T-cell (primary cell): ENCODE results near the gene DNASE2B. TPM values are rescaled to one million over a fixed set of nuclear protein-coding genes. Genes with fewer than 3 reads are reported as not detected.

Experiments used
- ATAC-seq, 4 experiments: fragments of 200-7000 bp in 3 of 4; fragments of 150-1000 bp in 1 of 4; cut with Tn5 transposase; replicated peaks in 1 of 4; 1 replicate in 3 of 4; 2 replicates in 1 of 4; pipeline ENCODE4 v1.10.0; 2021; ENCODE audit warnings: moderate library complexity in 3 of 4, mild to moderate bottlenecking in 2 of 4, moderate number of reproducible peaks in 1 of 4
- CTCF ChIA-PET, 2 donors: fragments of 300-600 bp; sonication (Branson Sonifier 250); formaldehyde crosslinking; loops; one replicate each; lab custom pipeline; 2022; ENCODE audit warnings: antibody characterized with exemption in 2 of 2; lab: Charles Lee
- POLR2A ChIA-PET, 2 donors: fragments of 300-600 bp; sonication (Branson Sonifier 250); formaldehyde crosslinking; loops; one replicate each; lab custom pipeline; 2022; ENCODE audit warnings: antibody characterized with exemption in 2 of 2; lab: Charles Lee
- DNase-seq, 35 experiments: peaks; one replicate each; pipeline versions ENCODE4 v3.0.0 to v3.0.0-alpha.2; 2013 to 2023
- H3K27ac ChIP-seq: one replicate; pipeline ENCODE4 v1.5.1; 2013; ENCODE audit warnings: low read length
- H3K27me3 ChIP-seq, 2 experiments: replicated peaks in 1 of 2; 1 replicate in 1 of 2; 2 replicates in 1 of 2; pipeline versions ENCODE4 v1.6.1 to v1.7.0; 2013; ENCODE audit warnings: low read length in 1 of 2, mixed read lengths in 1 of 2; ENCODE audit not compliant: control insufficient read depth in 2 of 2, insufficient read depth in 2 of 2; ENCODE audit errors: extremely low read depth in 1 of 2
- H3K36me3 ChIP-seq, 2 donors: 1 replicate in 1 of 2; 2 replicates in 1 of 2; pipeline versions ENCODE4 v1.6.1 to v1.7.0; 2013; ENCODE audit warnings: low read length in 1 of 2; ENCODE audit not compliant: control insufficient read depth in 2 of 2, insufficient read depth in 1 of 2; ENCODE audit errors: extremely low read depth in 1 of 2
- H3K4me1 ChIP-seq, 2 experiments: 1 replicate in 1 of 2; 2 replicates in 1 of 2; pipeline versions ENCODE4 v1.6.1 to v1.7.0; 2013; ENCODE audit warnings: low read length in 2 of 2, mixed read lengths in 1 of 2; ENCODE audit not compliant: insufficient read depth in 2 of 2, control insufficient read depth in 1 of 2; ENCODE audit errors: extremely low read depth in 1 of 2
- H3K4me3 ChIP-seq, 2 donors: 1 replicate in 1 of 2; 2 replicates in 1 of 2; pipeline versions ENCODE4 v1.5.1 to v1.7.0; 2013; ENCODE audit warnings: mild to moderate bottlenecking in 2 of 2, low read length in 1 of 2, moderate library complexity in 1 of 2; ENCODE audit not compliant: control insufficient read depth in 1 of 2; ENCODE audit errors: extremely low read depth in 1 of 2
- H3K9me3 ChIP-seq: 2 replicates; pipeline ENCODE4 v1.7.0; 2013
- H3K27ac Mint-ChIP-seq, 2 donors: one replicate each; pipeline ENCODE4 v1.8.0; 2020 to 2021; ENCODE audit warnings: mild to moderate bottlenecking in 2 of 2, mixed read lengths in 2 of 2
- H3K27me3 Mint-ChIP-seq, 2 donors: one replicate each; pipeline ENCODE4 v1.8.0; 2021 to 2022; ENCODE audit warnings: mixed read lengths in 2 of 2
- H3K36me3 Mint-ChIP-seq: one replicate; pipeline ENCODE4 v1.8.0; 2021; ENCODE audit warnings: mixed read lengths
- H3K4me1 Mint-ChIP-seq, 3 donors: one replicate each; pipeline ENCODE4 v1.8.0; 2020 to 2022; ENCODE audit warnings: mixed read lengths in 3 of 3, mild to moderate bottlenecking in 1 of 3
- H3K4me3 Mint-ChIP-seq, 3 donors: one replicate each; pipeline ENCODE4 v1.8.0; 2020 to 2022; ENCODE audit warnings: mild to moderate bottlenecking in 3 of 3, mixed read lengths in 3 of 3, moderate library complexity in 3 of 3
- H3K9me3 Mint-ChIP-seq, 3 donors: one replicate each; pipeline ENCODE4 v1.8.0; 2020 to 2022; ENCODE audit warnings: mixed read lengths in 3 of 3
- WGBS: methylation state at CpG from one replicate; pipeline ENCODE4 v1.1.5; 2013; ENCODE audit warnings: missing lambda C conversion rate; ENCODE audit not compliant: insufficient coverage; 5-methylcytosine and 5-hydroxymethylcytosine counted together
- total RNA-seq, 35 experiments: library from RNA in 6 of 35; stranded (reverse) in 6 of 35; fragments of 120-200 nt in 1 of 35; gene quantifications; one replicate each; pipeline versions ENCODE4 v1.2.1 to v1.2.4 and lab custom pipeline; 2013 to 2026

Gene DNASE2B
- total RNA-seq, 5 donors from 2014 or later (not counting 1 experiment from before 2014, with no cell fraction given): not detected

GRCh38 chr1:84353695-84354094, 44.6 kb upstream of the DNASE2B start:
- H3K4me3 ChIP-seq: no peak overlapping the region
- H3K27ac ChIP-seq: no peak overlapping the region
- CTCF ChIA-PET: interaction anchor here in 1 of 2 donors (0.6 kb wide), 1 partner anchor 86 kb away, joined by 3 read pairs; no protein-coding TSS in a partner anchor
- POLR2A ChIA-PET: no interaction called here
- 100% methylated on average over 3 of the region's 3 CpGs for WGBS
- H3K27me3 Mint-ChIP-seq: peaks cover 0 to 7% of the 10 kb centered on the region in 2 donors
- H3K36me3 ChIP-seq: no peaks in the 10 kb centered on the region
- H3K4me3 Mint-ChIP-seq: no peak overlapping the region
- ATAC-seq (no peak), DNase-seq (no peak)
- H3K4me1 Mint-ChIP-seq: peaks cover 0 to 7% (median 0%) of the 10 kb centered on the region in 3 donors
- no peaks in the 10 kb centered on the region for H3K9me3 ChIP-seq
- H3K27me3 ChIP-seq: no peaks in the 10 kb centered on the region
- H3K27ac Mint-ChIP-seq: no peak overlapping the region
- H3K4me1 ChIP-seq: no peaks in the 10 kb centered on the region
- H3K36me3 Mint-ChIP-seq: no peaks in the 10 kb centered on the region
- peaks cover 0 to 6% (median 4%) of the 10 kb centered on the region in 3 donors for H3K9me3 Mint-ChIP-seq

- ChIA-PET POLR2A (no interaction called here), CTCF (interaction anchor here in 1 of 2 donors (0.7 kb wide), 1 partner anchor 346 kb away, joined by 3 read pairs; no protein-coding TSS in a partner anchor)
- Histone ChIP-seq H3K4me1 (no peaks in the 10 kb centered on the region), H3K27ac (no peak overlapping the region), H3K4me3 (no peak overlapping the region), H3K36me3 (no peaks in the 10 kb centered on the region), H3K9me3 (no peaks in the 10 kb centered on the region), H3K27me3 (no peaks in the 10 kb centered on the region)
- peaks cover 0 to 7% (median 0%) of the 10 kb centered on the region in 3 donors for H3K4me1 Mint-ChIP-seq
- peak overlapping the region in 1 of 2 donors; percentile 16 for H3K27ac Mint-ChIP-seq
- no peak for DNase-seq
- no peaks in the 10 kb centered on the region for H3K36me3 Mint-ChIP-seq
- no peak for ATAC-seq
- no peak overlapping the region for H3K4me3 Mint-ChIP-seq
- peaks cover 0 to 6% (median 4%) of the 10 kb centered on the region in 3 donors for H3K9me3 Mint-ChIP-seq
- peaks cover 0 to 6% of the 10 kb centered on the region in 2 donors for H3K27me3 Mint-ChIP-seq
- WGBS: 100% methylated on average over 1 of the region's 3 CpGs
Observed at GRCh38 chr1:84355556-84355955, 42.7 kb upstream of the DNASE2B start.

- ChIA-PET POLR2A (no interaction called here), CTCF (no interaction called here)
- Mint-ChIP-seq H3K27me3 (peaks cover 0 to 5% of the 10 kb centered on the region in 2 donors), H3K36me3 (no peaks in the 10 kb centered on the region), H3K9me3 (peaks cover 0 to 6% (median 4%) of the 10 kb centered on the region in 3 donors), H3K4me1 (no peaks in the 10 kb centered on the region), H3K4me3 (no peak overlapping the region), H3K27ac (no peak overlapping the region)
- H3K27me3 ChIP-seq: no peaks in the 10 kb centered on the region
- H3K4me1 ChIP-seq: no peaks in the 10 kb centered on the region
- no peaks in the 10 kb centered on the region for H3K9me3 ChIP-seq
- WGBS: no CpG with 5 or more reads among the region's 1 CpG
- ATAC-seq (no peak), DNase-seq (no peak)
- H3K36me3 ChIP-seq: no peaks in the 10 kb centered on the region
- H3K4me3 ChIP-seq: no peak overlapping the region
- H3K27ac ChIP-seq: no peak overlapping the region
Observed at GRCh38 chr1:84356881-84357280, 41.4 kb upstream of the DNASE2B start.

- H3K27ac ChIP-seq: no peak overlapping the region
- H3K9me3 ChIP-seq: no peaks in the 10 kb centered on the region
- no peak overlapping the region for H3K4me3 ChIP-seq
- no peaks in the 10 kb centered on the region for H3K27me3 ChIP-seq
- ChIA-PET POLR2A (no interaction called here), CTCF (no interaction called here)
- Mint-ChIP-seq H3K27ac (no peak overlapping the region), H3K4me3 (no peak overlapping the region), H3K27me3 (peaks cover 0 to 5% of the 10 kb centered on the region in 2 donors), H3K9me3 (peaks cover 0 to 6% (median 4%) of the 10 kb centered on the region in 3 donors), H3K36me3 (no peaks in the 10 kb centered on the region), H3K4me1 (peaks cover 2 to 10% (median 9%) of the 10 kb centered on the region in 3 donors)
- no peak for DNase-seq
- no CpG with 5 or more reads among the region's 4 CpGs for WGBS
- no peaks in the 10 kb centered on the region for H3K36me3 ChIP-seq
- no peak for ATAC-seq
- H3K4me1 ChIP-seq: no peaks in the 10 kb centered on the region
Observed at GRCh38 chr1:84358695-84359094, 39.6 kb upstream of the DNASE2B start.

- ATAC-seq: no peak
- no peaks in the 10 kb centered on the region for H3K36me3 Mint-ChIP-seq
- CTCF ChIA-PET: no interaction called here
- Histone ChIP-seq H3K4me3 (no peak overlapping the region), H3K27ac (no peak overlapping the region), H3K9me3 (no peaks in the 10 kb centered on the region), H3K4me1 (no peaks in the 10 kb centered on the region), H3K36me3 (no peaks in the 10 kb centered on the region), H3K27me3 (no peaks in the 10 kb centered on the region)
- H3K27ac Mint-ChIP-seq: no peak overlapping the region
- POLR2A ChIA-PET: interaction anchor here in 1 of 2 donors (0.5 kb wide), 1 partner anchor 351 kb away, joined by 4 read pairs; no protein-coding TSS in a partner anchor
- DNase-seq: no peak
- no peak overlapping the region for H3K4me3 Mint-ChIP-seq
- H3K27me3 Mint-ChIP-seq: peaks cover 0 to 5% of the 10 kb centered on the region in 2 donors
- WGBS: no CpG with 5 or more reads among the region's 1 CpG
- H3K4me1 Mint-ChIP-seq: peaks cover 2 to 10% (median 9%) of the 10 kb centered on the region in 3 donors
- peaks cover 0 to 6% (median 4%) of the 10 kb centered on the region in 3 donors for H3K9me3 Mint-ChIP-seq
Observed at GRCh38 chr1:84360316-84360715, 38.0 kb upstream of the DNASE2B start.

GRCh38 chr1:84361796-84362195, 36.5 kb upstream of the DNASE2B start:
- peaks cover 7 to 10% (median 9%) of the 10 kb centered on the region in 3 donors for H3K4me1 Mint-ChIP-seq
- no peak overlapping the region for H3K4me3 Mint-ChIP-seq
- CTCF ChIA-PET: interaction anchor here in 1 of 2 donors (0.6 kb wide), 1 partner anchor 51 kb away, joined by 5 read pairs; no protein-coding TSS in a partner anchor
- no peaks in the 10 kb centered on the region for H3K4me1 ChIP-seq
- POLR2A ChIA-PET: no interaction called here
- H3K27me3 ChIP-seq: no peaks in the 10 kb centered on the region
- ATAC-seq: no peak
- H3K27ac ChIP-seq: no peak overlapping the region
- no peaks in the 10 kb centered on the region for H3K36me3 Mint-ChIP-seq
- H3K4me3 ChIP-seq: no peak overlapping the region
- H3K27ac Mint-ChIP-seq: no peak overlapping the region
- peaks cover 0 to 4% (median 3%) of the 10 kb centered on the region in 3 donors for H3K9me3 Mint-ChIP-seq
- H3K27me3 Mint-ChIP-seq: peaks cover 0 to 3% of the 10 kb centered on the region in 2 donors
- DNase-seq: no peak
- H3K9me3 ChIP-seq: no peaks in the 10 kb centered on the region
- no peaks in the 10 kb centered on the region for H3K36me3 ChIP-seq
- 95% methylated on average over 2 of the region's 3 CpGs for WGBS
